NCI-H2029 (cell line): ENCODE data around the gene SNX5.

Experiments
- DNase-seq: peaks from one replicate; lab custom pipeline; 2025; lab: John Stamatoyannopoulos, UW

SNX5 gene

GRCh38 chr20:17916433-17916891, 52.1 kb downstream of the SNX5 start:
- no peak for DNase-seq

DNA sequence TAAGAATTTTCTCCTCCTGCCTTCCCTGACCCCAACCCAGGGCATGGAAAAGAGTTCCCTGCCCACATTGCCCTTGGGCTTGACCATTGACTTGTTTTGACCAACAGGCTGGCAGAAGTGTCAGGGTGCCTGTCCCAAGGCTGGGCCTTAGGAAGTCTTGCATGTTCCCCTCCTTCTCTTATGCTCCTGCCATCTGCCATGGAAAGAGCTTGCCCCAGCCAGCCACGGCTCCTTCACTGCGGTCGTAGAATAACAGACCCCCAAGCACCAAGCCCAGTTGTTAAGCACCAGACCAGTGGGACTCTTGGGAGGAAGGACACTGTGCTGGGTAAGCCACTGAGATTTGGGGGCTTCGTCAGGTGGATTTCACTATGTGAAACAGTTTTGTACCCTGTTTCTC, 53.6 kb downstream of the SNX5 start:
- DNase-seq: no peak

DNA sequence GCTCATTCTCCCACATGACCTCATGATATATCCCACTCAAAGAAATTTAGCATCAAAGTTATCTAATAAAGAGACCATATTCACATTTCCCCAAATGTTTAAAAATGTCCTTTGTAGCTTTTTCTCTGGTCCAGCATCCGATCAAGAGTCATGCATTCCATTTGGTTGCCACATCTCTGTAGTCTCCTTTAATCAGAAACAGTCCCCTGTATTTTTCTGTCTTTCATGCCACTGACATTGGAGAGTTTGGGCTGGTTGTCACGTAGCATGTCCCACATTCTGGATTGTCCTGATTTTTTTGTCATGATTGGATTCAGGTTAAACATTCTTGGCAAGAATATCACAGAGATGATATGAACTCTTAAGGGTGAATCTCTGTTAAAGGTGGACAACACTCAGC, 55.7 kb downstream of the SNX5 start:
- DNase-seq: no peak

DNA sequence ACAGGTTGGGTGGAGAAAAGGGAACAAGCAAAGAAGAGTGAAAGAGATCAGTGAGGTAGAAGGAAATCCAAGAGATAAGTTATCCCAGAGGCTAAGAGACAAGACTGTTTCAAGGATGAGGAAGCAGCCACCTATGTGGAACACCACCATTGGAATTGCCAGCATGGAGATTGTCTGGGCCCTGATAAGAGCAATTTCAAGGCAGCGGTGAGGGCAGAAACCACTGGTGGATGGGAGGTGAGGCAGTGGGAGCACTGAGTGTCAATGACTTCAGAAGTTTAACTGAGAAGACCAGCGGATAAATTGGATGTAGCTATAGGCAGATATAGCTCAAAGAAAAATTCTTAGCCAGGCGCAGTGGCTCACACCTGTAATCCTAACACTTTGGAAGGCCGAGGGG, 56.7 kb downstream of the SNX5 start:
- DNase-seq: no peak

DNA sequence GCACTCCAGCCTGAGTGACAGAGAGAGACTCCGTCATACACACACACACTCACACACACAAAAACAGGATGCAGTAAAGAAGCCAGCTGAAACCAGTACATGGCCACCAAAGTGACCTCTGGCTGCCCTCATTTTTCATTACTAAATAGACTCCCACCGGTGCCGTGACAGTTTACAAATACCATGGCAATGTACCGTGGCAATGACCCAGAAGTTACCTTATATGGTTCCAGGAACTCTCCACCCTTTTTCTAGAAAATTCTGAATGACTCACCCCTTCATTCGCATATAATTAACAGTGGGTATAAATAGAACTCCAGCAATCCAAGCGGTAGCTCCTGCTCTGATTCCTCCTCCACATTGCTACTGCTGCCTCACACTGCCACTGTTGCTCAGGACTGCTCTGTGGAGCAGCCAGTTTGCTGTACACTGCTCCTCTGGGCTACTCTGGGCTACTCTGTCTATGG, 57.7 kb downstream of the SNX5 start:
- no peak for DNase-seq

GRCh38 chr20:17909869-17910321, 58.7 kb downstream of the SNX5 start:
- no peak for DNase-seq

GRCh38 chr20:17905544-17905943, 63.0 kb downstream of the SNX5 start:
- no peak for DNase-seq

GRCh38 chr20:17904027-17904426, 64.6 kb downstream of the SNX5 start:
- DNase-seq: no peak

DNA sequence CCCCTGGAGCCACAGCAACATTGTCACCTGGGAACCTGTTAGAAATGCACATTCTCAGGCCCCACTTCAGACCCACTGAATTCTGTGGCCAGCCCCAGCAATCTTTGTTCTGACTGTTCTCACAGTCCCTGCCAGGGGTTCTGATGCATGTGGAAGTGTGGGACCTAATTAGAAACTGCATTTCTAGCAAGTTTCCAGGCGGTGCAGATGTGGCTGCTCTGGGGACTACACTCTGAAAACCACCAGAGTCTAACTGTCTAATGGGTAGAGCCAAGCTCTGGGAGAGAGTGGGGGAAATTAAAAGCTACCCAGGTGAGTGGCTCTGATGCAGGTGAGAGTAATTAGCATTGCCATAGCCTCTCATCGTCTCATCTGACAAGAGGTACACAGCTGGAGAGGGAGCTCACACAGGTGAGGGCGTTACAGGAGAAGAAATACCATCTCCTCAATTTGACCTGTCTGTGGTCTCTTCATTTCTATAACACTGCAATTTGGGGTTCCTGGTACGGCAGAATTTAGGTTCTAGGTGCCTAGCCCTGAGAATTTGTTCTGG, 66.0 kb downstream of the SNX5 start:
- no peak for DNase-seq

DNA sequence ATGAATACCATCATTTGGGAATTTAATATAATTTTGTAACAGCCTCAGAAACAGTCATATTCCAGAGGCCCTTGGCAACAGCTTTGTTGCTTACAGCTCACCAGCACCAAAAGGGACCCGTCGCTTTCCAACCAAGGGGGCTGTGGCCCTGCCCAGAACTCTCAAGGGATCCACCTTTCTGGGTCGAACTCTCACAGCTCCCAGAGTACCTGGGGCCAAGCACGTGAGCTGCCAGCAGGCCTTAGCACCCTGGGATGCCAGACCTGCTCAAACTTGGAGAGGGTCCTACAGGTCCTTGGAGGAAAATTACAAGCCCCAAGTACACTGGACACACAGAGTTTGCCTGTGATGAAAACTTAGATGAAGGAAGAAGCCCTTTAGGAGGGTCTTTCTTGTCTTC, 66.6 kb downstream of the SNX5 start:
- no peak for DNase-seq

DNA sequence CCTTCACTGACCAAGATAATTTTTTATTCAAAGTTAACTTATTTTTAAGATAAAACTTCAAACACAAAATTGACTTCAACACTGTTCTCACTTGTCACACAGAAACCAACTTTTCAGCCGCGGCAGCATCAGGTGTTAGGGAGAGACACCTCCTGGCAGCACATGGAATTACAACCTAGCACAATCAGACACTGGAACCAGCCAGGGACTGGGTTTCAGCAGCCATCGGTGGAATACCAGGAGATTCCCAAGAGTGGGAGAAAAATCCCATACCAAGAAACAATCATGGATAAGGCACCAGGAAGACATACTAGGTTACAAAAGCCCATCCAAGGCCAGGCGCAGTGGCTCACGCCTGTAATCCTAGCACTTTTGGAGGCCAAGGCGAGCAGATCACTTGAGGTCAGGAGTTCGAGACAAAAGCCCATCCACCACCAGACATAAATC, 70.0 kb downstream of the SNX5 start:
- DNase-seq: peak; percentile 41

GRCh38 chr20:17897566-17898307, 70.9 kb downstream of the SNX5 start:
- DNase-seq: no peak

DNA sequence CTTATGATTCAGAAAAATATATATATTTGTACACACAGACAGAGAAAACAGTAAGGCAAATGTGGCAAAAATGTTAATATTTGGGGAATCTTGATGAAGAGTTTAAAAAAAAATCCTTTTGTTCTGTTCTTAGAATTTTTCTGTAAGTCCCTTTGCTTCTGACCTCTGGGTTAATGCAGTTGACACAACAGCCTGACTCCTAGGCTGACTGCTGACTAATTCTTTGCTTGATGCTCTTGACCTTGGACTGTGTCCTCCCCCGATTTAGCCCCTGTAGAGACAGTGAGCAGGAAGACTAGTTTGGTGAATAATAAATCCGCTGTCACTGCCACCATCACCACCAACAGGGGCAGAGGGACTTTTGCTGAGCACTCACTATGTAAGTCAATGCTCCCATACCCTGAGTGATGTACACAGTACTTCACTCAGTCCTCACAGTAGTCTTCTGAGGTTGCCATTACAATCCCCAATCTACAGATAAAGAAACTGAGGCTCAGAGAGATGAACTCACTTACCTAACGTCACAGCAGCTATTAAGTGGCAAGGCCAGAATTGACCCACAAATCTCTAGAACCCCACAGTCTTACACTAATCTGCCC, 71.7 kb downstream of the SNX5 start:
- no peak for DNase-seq

DNA sequence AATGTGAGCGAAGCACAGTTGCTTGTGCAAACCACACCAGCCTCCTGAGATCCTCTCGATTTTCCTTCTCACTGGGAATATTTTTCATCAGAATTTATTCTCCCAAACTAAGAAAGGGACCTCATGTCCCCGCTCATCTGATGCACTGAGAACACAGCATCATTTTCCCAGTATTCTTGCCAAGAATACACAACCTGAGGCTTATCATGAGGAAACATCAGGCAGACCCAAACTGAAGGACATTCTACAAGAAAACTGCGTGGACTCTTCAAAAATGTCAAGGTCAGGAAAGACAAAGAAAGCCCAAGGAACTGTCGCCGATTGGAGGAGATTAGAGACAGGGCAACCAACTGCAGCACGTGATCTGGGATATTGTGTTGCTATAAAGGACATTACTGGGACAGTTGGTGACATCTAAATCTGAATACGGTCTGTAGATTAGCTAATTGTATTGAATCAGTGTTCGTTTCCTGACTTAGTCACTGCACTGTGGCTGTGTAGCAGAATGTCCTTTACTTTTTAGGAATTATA, 72.3 kb downstream of the SNX5 start:
- no peak for DNase-seq

DNA sequence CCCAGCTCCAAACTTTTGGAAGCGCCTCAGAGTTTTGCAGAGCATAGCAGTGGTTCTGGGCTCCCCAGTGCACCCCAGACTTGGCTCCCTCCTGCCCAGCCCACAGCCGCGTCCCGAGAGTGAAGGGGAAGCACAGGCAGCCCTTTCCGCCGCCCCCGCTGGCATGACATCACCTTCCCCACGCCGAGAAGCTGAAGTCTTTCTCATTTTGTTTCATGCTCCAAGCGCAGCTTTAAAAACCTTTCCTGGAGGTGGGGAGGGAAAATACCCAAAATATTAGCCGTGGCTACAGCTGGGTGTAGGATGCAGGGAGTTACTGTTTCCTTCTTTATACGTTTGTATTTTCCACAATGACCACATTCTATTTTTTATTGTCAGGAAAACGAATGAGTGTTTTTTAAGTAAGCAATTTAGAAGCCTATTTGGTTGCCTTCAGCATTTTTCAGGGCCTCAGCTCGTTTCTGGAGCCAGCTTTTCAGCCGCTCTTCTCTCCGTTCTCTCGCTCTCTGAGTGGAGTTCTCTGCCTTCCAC, 72.9 kb downstream of the SNX5 start:
- DNase-seq: no peak

GRCh38 chr20:17893445-17893844, 75.1 kb downstream of the SNX5 start:
- DNase-seq: no peak

DNA sequence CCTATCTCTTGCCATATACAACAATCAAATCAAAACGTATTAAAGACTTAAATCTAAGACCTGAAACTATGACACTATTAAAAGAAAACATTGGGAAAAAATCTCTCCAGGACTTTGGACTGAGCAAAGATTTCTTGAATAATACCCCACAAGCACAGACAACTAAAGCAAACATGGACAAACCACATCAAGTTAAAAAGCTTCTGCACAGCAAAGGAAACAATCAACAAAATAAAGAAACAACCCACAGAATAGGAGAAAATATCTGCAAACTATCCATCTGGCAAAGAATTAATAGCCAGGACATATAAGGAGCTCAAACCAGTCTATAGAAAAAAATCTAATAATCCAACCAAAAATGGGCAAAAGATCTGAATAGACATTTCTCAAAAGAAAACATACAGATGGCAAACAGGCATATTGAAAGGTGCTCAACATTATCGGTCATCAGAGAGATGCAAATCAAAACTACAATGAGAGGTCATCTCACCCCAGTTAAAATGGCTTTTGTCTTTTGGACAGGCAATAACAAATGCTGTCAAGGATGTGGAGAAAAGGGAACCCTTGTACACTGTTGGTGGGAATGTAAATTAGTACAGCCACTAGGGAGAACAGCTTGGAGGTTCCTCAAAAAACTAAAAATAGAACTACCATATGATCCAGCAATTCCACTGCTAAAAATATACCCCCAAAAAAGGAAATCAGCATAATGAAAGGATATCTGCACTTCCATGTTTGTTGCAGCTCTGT, 76.2 kb downstream of the SNX5 start:
- DNase-seq: no peak
